SU-DHL-6 (cell line): Measurements from ENCODE around the gene PAPOLB.
"Not testable (repeated sequence)": the region's sequence is repeated elsewhere in the genome, so short reads cannot be mapped to it uniquely, and the experiment has no call there.

Source experiments
- CTCF ChIP-seq: fragments of 200-600 bp; sonication (generic); IDR thresholded peaks from one replicate; pipeline ENCODE4 v1.5.1; 2017; ENCODE audit warnings: antibody characterized with exemption, mild to moderate bottlenecking, low read length, moderate library complexity; ENCODE audit not compliant: insufficient read depth, poor library complexity, severe bottlenecking
- EZH2phosphoT487 ChIP-seq: fragments of 200-600 bp; sonication (generic), shearing (Covaris generic); conservative IDR thresholded peaks from 2 replicates; pipeline ENCODE4 v1.6.1; 2018; ENCODE audit warnings: mild to moderate bottlenecking, antibody characterized with exemption, low read length, moderate library complexity, mixed read lengths

GRCh38 chr7:4891522-4891921 lies 29.7 kb upstream of the PAPOLB start:
- not testable (repeated sequence) for TF ChIP-seq CTCF, EZH2phosphoT487
